ENCODE measurements around the gene C1orf226.
"Not testable (repeated sequence)": the region's sequence is repeated elsewhere in the genome, so short reads cannot be mapped to it uniquely, and the experiment has no call there.

Gene C1orf226, protein sequence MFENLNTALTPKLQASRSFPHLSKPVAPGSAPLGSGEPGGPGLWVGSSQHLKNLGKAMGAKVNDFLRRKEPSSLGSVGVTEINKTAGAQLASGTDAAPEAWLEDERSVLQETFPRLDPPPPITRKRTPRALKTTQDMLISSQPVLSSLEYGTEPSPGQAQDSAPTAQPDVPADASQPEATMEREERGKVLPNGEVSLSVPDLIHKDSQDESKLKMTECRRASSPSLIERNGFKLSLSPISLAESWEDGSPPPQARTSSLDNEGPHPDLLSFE

DNA sequence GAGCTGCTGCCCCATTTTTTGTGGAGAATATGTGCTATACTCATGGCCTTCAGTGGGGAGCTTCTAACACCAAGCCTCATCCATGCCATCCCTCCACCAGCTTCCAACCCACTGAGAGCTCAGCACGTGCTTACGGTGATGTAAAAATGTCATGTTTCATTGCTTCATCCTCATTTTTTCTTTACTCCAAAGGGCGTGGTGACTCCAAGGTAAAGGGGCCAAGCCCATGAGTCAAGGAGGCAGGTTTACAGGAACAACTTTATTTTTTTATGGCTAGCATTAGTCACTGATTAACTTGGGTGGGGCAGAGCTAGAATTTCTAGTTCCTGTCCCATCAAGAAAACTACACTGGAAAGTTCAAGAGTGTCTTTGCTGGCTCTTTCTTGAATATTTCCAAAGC lies at the start of gene C1orf226:
Gene C1orf226 (plus strand): TSS at position 346 of the 400 bp plus-strand sequence. CDS start 174 bp downstream, outside the sequence.
- no peak for DNase-seq (ENCODE audit: low read depth in 2 of 2)

- no peak for DNase-seq (ENCODE audit: low read depth in 2 of 2)
These were observed 47.5 kb upstream of the C1orf226 start for GRCh38 chr1:162333991-162334390.

- DNase-seq (ENCODE audit: low read depth in 2 of 2) = no peak
These were observed 46.4 kb upstream of the C1orf226 start for GRCh38 chr1:162335126-162335525.

DNA sequence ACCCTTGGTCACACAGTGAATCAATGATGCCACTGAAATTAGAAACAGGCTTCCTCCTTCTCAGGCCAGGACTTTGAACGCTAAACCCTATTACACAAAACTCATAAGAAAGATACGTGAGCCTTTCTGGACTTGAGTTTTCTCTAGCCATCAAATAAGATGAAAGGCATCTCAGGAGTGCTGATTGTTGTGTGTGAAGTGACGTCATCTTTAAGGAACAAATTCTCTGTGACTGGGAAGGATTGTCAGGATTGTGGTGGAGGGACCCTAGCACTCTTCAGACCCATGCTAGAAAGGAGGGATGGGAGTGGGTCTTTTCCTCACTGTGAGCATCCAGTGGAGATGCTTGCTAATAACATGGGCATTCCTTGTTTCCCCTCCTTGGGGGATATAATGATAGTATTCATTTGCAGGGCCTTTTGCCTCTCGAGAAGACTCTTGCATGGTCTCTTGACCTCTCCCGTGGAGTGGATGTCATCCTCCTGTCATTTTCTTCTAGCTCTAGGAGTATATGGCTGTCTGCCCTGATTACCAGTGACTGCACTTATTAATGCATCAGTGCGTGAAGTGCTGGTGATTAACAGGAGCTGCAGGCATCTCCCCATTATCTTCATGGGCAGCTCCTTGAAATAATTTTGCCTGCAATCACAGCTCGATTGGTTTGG lies 44.8 kb upstream of the C1orf226 start:
- no peak for DNase-seq (ENCODE audit: low read depth in 2 of 2)

DNA sequence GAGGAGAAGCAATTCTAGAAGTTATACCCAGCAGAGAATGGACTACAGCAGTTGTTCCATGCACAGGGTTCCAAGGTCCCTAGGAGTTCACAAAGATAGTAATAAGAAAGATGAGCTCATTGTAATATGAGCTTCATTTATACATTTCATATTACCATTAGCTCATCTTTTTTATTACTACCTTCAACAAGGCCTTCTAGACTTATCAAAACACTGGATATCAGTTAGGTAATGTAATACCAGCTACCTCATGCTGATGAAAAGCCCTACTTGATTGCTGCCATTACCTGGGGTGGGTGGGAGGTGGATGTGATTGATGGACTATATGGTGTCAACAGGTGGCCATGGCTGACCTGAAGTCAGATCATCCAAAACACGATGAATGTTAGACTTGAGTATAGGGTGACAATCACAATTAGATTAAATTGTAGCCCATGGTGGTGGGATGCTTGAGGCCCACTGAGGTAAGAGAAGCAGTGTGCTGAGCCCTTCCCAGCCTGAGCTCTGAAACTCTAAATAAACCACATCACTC lies 39.0 kb upstream of the C1orf226 start:
- no peak for DNase-seq (ENCODE audit: low read depth in 2 of 2)

GRCh38 chr1:162343470-162343869 lies 38.1 kb upstream of the C1orf226 start:
- no peak for DNase-seq (ENCODE audit: low read depth in 2 of 2)

DNA sequence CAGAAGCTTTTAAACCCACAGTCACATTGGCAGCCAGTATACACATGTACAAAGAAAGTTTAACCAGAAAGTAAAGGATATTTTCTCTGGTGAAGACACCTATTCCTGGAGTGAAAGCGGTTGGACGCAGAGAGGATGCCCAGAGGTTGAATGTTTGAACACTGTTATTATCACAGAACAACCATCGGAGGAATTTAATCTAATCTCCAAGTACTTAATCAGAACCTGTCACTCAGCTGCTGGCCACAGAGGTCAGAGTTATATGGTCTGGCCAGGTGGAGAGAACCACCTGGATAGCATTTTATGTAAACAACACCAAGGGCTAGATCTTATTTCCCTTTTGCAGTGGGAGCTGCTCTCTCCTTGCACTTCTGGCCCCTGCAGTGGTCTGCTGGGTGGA lies 34.2 kb upstream of the C1orf226 start:
- no peak for DNase-seq (ENCODE audit: low read depth in 2 of 2)

DNA sequence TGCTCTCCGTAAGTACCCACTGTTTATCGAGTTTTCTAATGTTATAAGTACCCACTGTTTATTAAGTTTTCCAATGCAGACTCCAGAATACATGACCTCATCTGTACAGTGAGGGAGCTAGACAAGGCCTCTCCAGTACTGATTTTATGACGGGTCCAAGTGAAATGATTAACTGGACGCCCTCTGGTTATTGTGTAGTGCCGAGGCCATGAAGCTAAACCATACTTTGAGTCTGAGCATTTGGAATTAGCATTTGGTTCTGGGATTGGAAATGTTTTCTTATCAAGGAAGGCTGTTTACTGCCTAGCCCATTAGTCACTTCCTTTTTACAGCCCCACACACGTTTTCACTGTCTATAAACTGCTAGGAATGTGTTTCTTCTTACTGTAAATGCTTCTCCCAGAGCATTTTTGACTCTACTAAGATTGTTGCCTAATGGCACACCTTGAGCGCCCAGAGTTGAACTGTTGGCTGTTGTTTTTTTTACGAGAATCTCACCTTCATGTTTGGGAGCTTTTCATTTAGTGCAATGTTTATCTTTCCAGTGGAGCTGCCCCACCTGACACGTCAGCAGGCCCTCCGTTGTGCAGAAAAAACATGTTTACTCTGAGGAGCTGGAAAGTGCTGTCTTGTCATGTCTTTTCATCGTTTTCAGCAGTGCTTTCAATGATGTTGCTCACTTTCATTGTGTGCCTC lies 31.7 kb upstream of the C1orf226 start:
- DNase-seq (ENCODE audit: low read depth in 2 of 2) = no peak

DNA sequence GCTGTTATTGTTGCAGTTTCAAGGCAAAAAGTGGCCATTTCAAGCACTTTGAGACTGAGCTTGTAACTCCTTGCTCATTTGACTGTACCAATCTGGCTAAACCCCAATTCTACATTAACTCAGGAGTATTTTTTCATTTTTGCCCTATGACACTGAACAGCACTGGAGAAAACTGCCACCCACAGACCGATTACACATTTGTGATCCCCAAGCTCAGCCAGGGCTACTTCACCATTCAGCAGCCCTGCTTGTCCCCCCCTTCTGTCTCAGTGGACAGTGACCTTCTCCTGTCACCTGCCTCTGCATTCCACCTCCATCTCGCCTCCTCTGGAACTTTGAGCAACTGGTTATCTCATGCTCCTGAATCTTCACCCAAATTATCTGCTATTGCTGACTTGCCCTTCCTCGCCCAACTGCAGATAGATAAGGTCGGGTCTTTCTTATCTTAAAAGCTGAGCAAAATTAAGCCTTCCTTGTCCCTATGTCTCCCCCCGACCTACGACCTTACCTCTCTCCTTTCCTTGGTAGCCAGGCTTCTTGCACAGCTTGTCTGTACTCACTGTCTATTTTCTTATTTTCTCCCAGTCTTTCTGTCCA lies 30.2 kb upstream of the C1orf226 start:
- no peak for DNase-seq (ENCODE audit: low read depth in 2 of 2)

GRCh38 chr1:162351874-162352273 lies 29.7 kb upstream of the C1orf226 start:
- DNase-seq (ENCODE audit: low read depth in 2 of 2) = not testable (repeated sequence)

DNA sequence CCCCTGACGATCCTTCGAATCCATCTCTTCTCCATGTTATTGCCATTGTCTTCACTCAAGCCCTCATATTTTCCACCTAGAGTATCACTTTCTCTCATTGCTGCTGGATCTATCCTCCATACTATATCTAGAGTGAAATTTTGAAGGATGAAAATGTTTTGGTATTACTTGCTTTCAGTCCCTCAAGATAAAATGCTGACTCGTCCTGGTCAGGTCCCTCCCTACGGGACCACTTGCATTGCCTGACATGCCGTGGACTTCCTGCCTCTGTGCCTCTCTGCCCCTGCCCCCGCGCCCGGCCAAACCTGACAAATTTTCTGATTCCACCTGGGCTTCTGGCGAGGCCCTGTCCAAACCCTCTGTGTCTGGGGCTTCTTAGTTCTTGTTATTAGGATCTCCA lies 28.4 kb upstream of the C1orf226 start:
- DNase-seq (ENCODE audit: low read depth in 2 of 2) = no peak

DNA sequence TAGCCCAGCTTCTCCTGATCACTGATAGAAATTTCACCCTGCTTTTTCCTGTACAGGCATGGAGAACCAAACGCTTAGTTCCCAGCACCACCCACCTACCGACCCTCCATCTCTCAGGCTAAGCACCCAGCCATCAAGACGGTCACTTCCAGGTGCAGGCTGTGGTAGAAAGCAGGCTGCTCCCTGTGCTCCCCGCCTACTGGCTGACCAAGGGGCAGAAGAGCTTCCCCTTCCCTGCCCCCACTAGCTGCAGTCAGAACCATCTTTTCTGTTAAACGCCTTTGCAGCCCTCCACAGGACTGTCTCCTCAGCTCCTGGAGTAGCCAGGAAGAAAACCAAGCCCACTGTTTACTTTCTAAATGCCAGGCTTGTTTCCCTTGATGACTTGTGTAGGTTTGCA lies 27.8 kb upstream of the C1orf226 start:
- no peak for DNase-seq (ENCODE audit: low read depth in 2 of 2)

GRCh38 chr1:162357681-162358266 lies 23.8 kb upstream of the C1orf226 start:
- no peak for DNase-seq (ENCODE audit: low read depth in 2 of 2)

DNA sequence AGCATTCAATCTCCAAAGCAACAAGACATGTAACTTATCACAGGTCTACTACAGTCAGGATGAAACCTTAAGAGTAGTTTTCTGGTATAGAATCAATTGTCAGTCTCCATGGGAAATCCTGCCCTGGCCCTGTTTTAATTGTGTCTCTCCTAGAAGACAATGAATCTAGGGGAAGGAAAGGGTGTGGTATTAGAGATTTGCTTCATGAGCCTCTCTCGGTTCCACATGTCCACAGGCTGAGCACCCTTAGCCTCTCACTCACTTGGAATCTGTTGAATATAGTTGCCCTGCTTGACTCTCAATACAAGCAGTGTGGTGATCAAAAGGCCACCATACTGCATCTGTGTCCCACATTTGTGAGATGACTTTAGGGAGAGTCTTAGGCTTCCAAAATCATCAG lies 22.6 kb upstream of the C1orf226 start:
- no peak for DNase-seq (ENCODE audit: low read depth in 2 of 2)

DNA sequence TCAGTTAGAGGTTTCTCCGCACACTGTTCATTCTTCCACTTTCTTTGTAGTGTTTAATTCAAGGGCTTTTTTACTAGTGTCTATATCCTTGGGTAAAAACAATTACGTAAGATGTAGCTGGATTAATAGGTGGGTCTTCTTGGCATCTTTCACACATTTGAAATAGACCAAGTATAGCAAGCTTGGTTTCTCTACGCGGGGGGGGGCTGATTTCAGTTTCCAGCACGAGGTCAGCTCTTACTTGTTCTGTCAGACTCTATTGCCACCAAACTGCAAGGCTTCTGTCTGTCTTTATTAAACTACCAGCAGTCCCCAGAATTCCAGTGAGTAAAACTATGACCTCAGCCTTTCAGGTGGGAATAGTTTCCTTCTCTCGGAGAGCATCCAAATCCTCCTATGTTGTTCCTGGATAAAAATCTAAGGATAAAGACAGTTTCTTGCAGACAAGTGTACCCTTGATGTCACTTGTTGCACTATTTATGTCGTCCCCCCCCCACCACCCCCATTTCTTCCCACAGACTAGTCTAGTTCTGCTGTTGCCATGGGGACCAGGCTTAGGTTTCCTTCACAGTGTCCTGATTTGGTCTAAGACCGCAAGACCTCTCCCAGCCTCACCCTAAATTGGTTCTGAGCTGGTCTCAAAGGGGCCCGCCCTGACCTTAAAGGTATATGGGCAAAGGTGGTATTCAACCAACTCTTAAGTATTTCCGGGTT lies 21.8 kb upstream of the C1orf226 start:
- DNase-seq (ENCODE audit: low read depth in 2 of 2) = no peak

DNA sequence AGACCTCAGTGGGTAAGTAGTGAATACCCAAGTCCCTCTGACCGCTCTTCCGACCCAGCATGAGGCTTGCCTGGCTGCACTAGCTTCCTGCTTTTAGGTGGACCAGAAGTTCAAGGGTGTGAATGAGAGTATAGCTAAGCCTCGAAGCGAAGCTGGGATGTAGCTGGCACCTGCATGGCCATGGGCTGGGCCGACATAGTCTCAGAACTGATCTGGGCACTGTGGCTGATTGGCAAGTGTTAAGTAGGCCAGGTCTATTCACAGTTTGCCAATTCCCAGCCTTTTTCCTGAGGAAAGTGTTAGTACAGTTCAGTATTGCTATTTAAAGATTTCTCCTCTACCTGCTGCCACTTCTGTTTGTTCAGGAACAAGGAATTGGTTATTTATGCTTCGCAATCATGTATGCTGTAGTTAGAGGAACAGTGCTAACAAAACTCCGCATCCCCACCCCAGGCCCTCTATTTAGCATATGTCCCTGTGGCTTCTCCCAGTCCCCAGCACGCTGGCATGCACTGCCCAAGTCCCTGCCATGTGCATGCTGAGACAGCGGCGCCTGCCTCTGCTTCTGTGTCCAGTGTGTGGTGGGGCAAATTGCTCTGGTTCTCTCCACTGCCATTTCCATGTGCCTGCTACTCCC lies 21.2 kb upstream of the C1orf226 start:
- no peak for DNase-seq (ENCODE audit: low read depth in 2 of 2)

DNA sequence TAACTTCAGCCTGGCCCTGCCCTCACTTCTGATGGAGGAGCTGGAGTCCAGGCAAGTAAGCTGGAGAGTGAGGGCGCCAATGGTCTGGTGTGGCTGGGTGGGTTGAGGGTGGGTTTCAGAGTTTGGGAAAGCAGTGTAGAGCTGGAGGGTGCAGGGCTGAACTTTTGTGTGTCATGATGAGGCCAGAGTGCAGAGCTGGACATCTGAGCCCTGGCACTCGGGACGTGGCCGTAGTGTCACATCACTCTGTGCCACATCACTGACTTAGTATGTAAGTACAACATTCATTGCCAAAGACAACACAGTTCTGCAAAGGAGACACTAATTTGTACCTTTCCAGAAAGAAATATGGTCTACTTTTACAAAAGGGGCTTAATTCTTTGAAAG lies 20.7 kb upstream of the C1orf226 start:
- no peak for DNase-seq (ENCODE audit: low read depth in 2 of 2)

GRCh38 chr1:162361349-162361748 lies 20.2 kb upstream of the C1orf226 start:
- no peak for DNase-seq (ENCODE audit: low read depth in 2 of 2)

- DNase-seq (ENCODE audit: low read depth in 2 of 2) = no peak
These were observed 17.7 kb upstream of the C1orf226 start for GRCh38 chr1:162363823-162364222.

- DNase-seq (ENCODE audit: low read depth in 2 of 2) = no peak
These were observed 17.0 kb upstream of the C1orf226 start for GRCh38 chr1:162364498-162364897.
